Psoas muscle (tissue), 8 donors: ENCODE measurements around the gene COLGALT1. TPM values are rescaled to one million over a fixed set of nuclear protein-coding genes. Genes with fewer than 3 reads are reported as not detected.

Experiments used
- ATAC-seq, 4 donors: fragments of 200-7000 bp; cut with Tn5 transposase; one replicate each; pipeline ENCODE4 v1.9.1; 2020; ENCODE audit warnings: moderate library complexity in 3 of 4, mild to moderate bottlenecking in 2 of 4
- DNase-seq, 2 donors: peaks; one replicate each; pipeline ENCODE4 v3.0.0-alpha.2; 2020
- H3K27ac ChIP-seq: fragments of 200-600 bp; one replicate; pipeline ENCODE4 v1.8.0; 2022
- H3K27me3 ChIP-seq, 3 donors: fragments of 200-600 bp in 1 of 3; one replicate each; pipeline versions ENCODE4 v1.6.1 to v1.8.0; 2013 to 2022; ENCODE audit warnings: low read length in 2 of 3, mild to moderate bottlenecking in 2 of 3, moderate library complexity in 1 of 3; ENCODE audit not compliant: insufficient read depth in 3 of 3
- H3K36me3 ChIP-seq, 2 donors: fragments of 200-600 bp in 1 of 2; one replicate each; pipeline versions ENCODE4 v1.6.1 to v1.8.0; 2013 to 2022; ENCODE audit warnings: low read depth in 1 of 2, mild to moderate bottlenecking in 1 of 2, moderate library complexity in 1 of 2; ENCODE audit not compliant: insufficient read depth in 1 of 2
- H3K4me1 ChIP-seq: fragments of 200-600 bp; one replicate; pipeline ENCODE4 v1.8.0; 2022
- H3K4me3 ChIP-seq: fragments of 200-600 bp; one replicate; pipeline ENCODE4 v1.8.0; 2022; ENCODE audit warnings: mild to moderate bottlenecking
- H3K9me3 ChIP-seq: fragments of 200-600 bp; one replicate; pipeline ENCODE4 v1.8.0; 2022
- CTCF ChIP-seq: fragments of 200-600 bp; IDR thresholded peaks from one replicate; pipeline ENCODE4 v1.8.0; 2022; ENCODE audit warnings: antibody characterized with exemption
- WGBS, 3 donors: extraction: QIAGEN DNeasy Blood & Tissue Kit; methylation state at CpG; one replicate each; pipeline versions ENCODE4 v1.1.6 to v1.1.7; 2013; 5-methylcytosine and 5-hydroxymethylcytosine counted together
- intact Hi-C, 2 donors: fragments of 100-400 bp; cut with DNase I; formaldehyde crosslinking; loops; one replicate each; pipeline versions ENCODE4 v1.11.0 to v1.14.2; 2022
- polyA plus RNA-seq, 3 donors: library from polyadenylated mRNA; stranded (reverse); fragments of 200-250 nt; gene quantifications; one replicate each; pipeline ENCODE4 v1.2.3, GENCODE V29; 2013
- total RNA-seq, 4 donors: library from RNA; stranded (reverse); fragmentation: NEBNext Ultra II Directional in 2 of 4; extraction: Animal tissue kit (Norgen Biotek cat#: 25700) in 2 of 4; gene quantifications; one replicate each; pipeline versions ENCODE4 v1.2.1 to v1.2.4, GENCODE V29; 2021 to 2023
- donor health status: healthy with polysubstance abuse.
- donor health status: DM: no; HTN: no; CAD: no; lungs with moderate emphysema.
- donor health status: Bipolar disorder and iron deficiency.
- donor health status: healthy.
- donor health status: DM: yes; HTN: yes; CAD: no.
- donor health status: DM: no; HTN: no; CAD: no.
- donor health status: DM: no; HTN: no; CAD: no.
- donor health status: DM: yes; HTN: yes; CAD: no.

The COLGALT1 gene
- total and polyA plus RNA-seq, 7 donors: 15.3 to 34.8 (median 21.5) TPM

- ATAC-seq (no peak), DNase-seq (no peak)
- WGBS, 3 donors: 62 to 71% (median 68%) methylated on average over 7 of the region's 7 CpGs
- H3K4me3 ChIP-seq: no peak overlapping the region
- TF ChIP-seq CTCF: no peak
- H3K4me1 ChIP-seq: peaks cover 4% of the 10 kb centered on the region
- intact Hi-C loops: loop anchor here in 1 of 2 donors (5.0 kb wide), 1 partner anchor 59 kb away; no protein-coding TSS in a partner anchor
- no peaks in the 10 kb centered on the region for H3K9me3 ChIP-seq
- H3K27ac ChIP-seq: no peak overlapping the region
- H3K27me3 ChIP-seq: peaks cover 0 to 66% (median 15%) of the 10 kb centered on the region in 3 donors
- H3K36me3 ChIP-seq: no peaks in the 10 kb centered on the region
Observed at GRCh38 chr19:17602872-17603510, 47.5 kb downstream of the COLGALT1 start.

GRCh38 chr19:17604372-17605025 is 49.0 kb downstream of the COLGALT1 start:
- intact Hi-C loops: loop anchor here in 1 of 2 donors (5.0 kb wide), 1 partner anchor 58 kb away; no protein-coding TSS in a partner anchor
- TF ChIP-seq CTCF: no peak
- no peaks in the 10 kb centered on the region for H3K36me3 ChIP-seq
- DNase-seq: no peak
- peaks cover 0 to 66% (median 15%) of the 10 kb centered on the region in 3 donors for H3K27me3 ChIP-seq
- H3K4me3 ChIP-seq: no peak overlapping the region
- ATAC-seq: no peak
- H3K9me3 ChIP-seq: no peaks in the 10 kb centered on the region
- 44 to 64% (median 59%) methylated on average over 8 of the region's 8 CpGs for WGBS, 3 donors
- peaks cover 4% of the 10 kb centered on the region for H3K4me1 ChIP-seq
- H3K27ac ChIP-seq: no peak overlapping the region

GRCh38 chr19:17605117-17605516 is 49.7 kb downstream of the COLGALT1 start:
- ATAC-seq (no peak), DNase-seq (no peak)
- Histone ChIP-seq H3K9me3 (no peaks in the 10 kb centered on the region), H3K27me3 (peaks cover 0 to 66% (median 15%) of the 10 kb centered on the region in 3 donors), H3K36me3 (no peaks in the 10 kb centered on the region), H3K4me1 (peaks cover 4% of the 10 kb centered on the region), H3K4me3 (no peak overlapping the region), H3K27ac (no peak overlapping the region)
- TF ChIP-seq CTCF: no peak
- WGBS, 3 donors: 82 to 87% (median 83%) methylated on average over 8 of the region's 8 CpGs
- intact Hi-C loops: no loop called here

GRCh38 chr19:17605761-17606589 is 50.5 kb downstream of the COLGALT1 start:
- intact Hi-C loops: no loop called here
- Histone ChIP-seq H3K4me3 (peak overlapping the region; percentile 52), H3K36me3 (no peaks in the 10 kb centered on the region), H3K9me3 (no peaks in the 10 kb centered on the region), H3K4me1 (peaks cover 4% of the 10 kb centered on the region), H3K27me3 (peaks cover 0 to 59% (median 13%) of the 10 kb centered on the region in 3 donors), H3K27ac (no peak overlapping the region)
- DNase-seq (peak; percentile 69 to 74), ATAC-seq (peak; percentile 49 to 68 (median 62))
- 0 to 2% (median 1%) methylated on average over 66 to 85 of the region's 85 CpGs for WGBS, 3 donors
- peak; percentile 48 for TF ChIP-seq CTCF
